ENCODE results near the gene PBRM1. TPM values are rescaled to one million over a fixed set of nuclear protein-coding genes. Genes with fewer than 3 reads are reported as not detected.

Gene PBRM1
- total and polyA plus RNA-seq, 7 donors, result 8.4 to 94.2 (median 82.8) TPM

- no peak overlapping the region for H3K4me3 ChIP-seq
- intact Hi-C loops (cut with DNase I), result no loop called here
- H3K27me3 ChIP-seq, result no peaks in the 10 kb centered on the region
- H3K36me3 ChIP-seq, result peaks cover 0 to 73% (median 37%) of the 10 kb centered on the region in 4 donors
- TF ChIP-seq EP300 (IDR thresholded peaks at IDR 0.05) (no peak), POLR2AphosphoS5 (IDR thresholded peaks at IDR 0.05) (no peak), POLR2A (IDR thresholded peaks at IDR 0.05) (no peak)
- TF ChIP-seq, protein P1, sequence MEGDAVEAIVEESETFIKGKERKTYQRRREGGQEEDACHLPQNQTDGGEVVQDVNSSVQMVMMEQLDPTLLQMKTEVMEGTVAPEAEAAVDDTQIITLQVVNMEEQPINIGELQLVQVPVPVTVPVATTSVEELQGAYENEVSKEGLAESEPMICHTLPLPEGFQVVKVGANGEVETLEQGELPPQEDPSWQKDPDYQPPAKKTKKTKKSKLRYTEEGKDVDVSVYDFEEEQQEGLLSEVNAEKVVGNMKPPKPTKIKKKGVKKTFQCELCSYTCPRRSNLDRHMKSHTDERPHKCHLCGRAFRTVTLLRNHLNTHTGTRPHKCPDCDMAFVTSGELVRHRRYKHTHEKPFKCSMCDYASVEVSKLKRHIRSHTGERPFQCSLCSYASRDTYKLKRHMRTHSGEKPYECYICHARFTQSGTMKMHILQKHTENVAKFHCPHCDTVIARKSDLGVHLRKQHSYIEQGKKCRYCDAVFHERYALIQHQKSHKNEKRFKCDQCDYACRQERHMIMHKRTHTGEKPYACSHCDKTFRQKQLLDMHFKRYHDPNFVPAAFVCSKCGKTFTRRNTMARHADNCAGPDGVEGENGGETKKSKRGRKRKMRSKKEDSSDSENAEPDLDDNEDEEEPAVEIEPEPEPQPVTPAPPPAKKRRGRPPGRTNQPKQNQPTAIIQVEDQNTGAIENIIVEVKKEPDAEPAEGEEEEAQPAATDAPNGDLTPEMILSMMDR (IDR thresholded peaks at IDR 0.05), result no peak
- no peak overlapping the region for H3K27ac ChIP-seq
- DNase-seq, result no peak
- no peaks in the 10 kb centered on the region for H3K9me3 ChIP-seq
- WGBS, 2 donors, result 86 to 91% methylated on average over 5 of the region's 5 CpGs
- peaks cover 0 to 15% (median 11%) of the 10 kb centered on the region in 4 donors for H3K4me1 ChIP-seq
Measured at GRCh38 chr3:52554026-52554755, 131.5 kb downstream of the PBRM1 start.

GRCh38 chr3:52552089-52552488, 133.6 kb downstream of the PBRM1 start:
- Histone ChIP-seq H3K4me3 (no peak overlapping the region), H3K36me3 (peaks cover 0 to 81% (median 37%) of the 10 kb centered on the region in 4 donors), H3K9me3 (no peaks in the 10 kb centered on the region), H3K4me1 (peaks cover 0 to 5% (median 0%) of the 10 kb centered on the region in 4 donors), H3K27me3 (no peaks in the 10 kb centered on the region), H3K27ac (no peak overlapping the region)
- DNase-seq, result no peak
- intact Hi-C loops (cut with DNase I), result no loop called here
- TF ChIP-seq POLR2AphosphoS5 (IDR thresholded peaks at IDR 0.05) (no peak), POLR2A (IDR thresholded peaks at IDR 0.05) (no peak), EP300 (IDR thresholded peaks at IDR 0.05) (no peak)
- TF ChIP-seq, protein P1 (IDR thresholded peaks at IDR 0.05), result no peak
- 74 to 81% methylated on average over 3 of the region's 3 CpGs for whole genome bisulfite sequencing, 2 donors

DNA sequence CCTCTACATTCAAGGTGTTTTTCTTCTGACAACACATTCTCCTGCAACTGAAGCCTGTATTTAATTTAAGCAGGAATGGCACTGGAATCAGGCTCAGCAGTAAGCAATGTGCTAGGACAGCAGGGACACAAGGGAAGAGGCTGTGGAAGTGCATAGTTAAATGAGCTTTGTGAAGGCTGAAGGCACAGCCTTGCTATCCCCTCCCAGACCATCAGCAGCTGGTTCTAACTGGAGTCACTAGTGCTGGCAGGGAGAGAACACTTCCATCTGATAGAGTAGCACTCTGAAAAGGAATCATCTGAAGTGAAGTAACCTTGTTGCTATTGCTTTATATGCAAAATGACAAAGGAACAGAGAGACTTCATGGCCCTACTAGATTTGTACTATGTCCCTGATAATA, 134.6 kb downstream of the PBRM1 start:
- DNase-seq, result no peak
- Histone ChIP-seq H3K27me3 (no peaks in the 10 kb centered on the region), H3K9me3 (no peaks in the 10 kb centered on the region), H3K4me3 (no peak overlapping the region), H3K36me3 (peaks cover 0 to 88% (median 37%) of the 10 kb centered on the region in 4 donors), H3K27ac (no peak overlapping the region), H3K4me1 (no peaks in the 10 kb centered on the region)
- intact Hi-C loops (cut with DNase I), result no loop called here
- TF ChIP-seq, protein P1 (IDR thresholded peaks at IDR 0.05), result no peak
- TF ChIP-seq POLR2A (IDR thresholded peaks at IDR 0.05) (no peak), EP300 (IDR thresholded peaks at IDR 0.05) (no peak), POLR2AphosphoS5 (IDR thresholded peaks at IDR 0.05) (no peak)

- no peaks in the 10 kb centered on the region for H3K27me3 ChIP-seq
- H3K36me3 ChIP-seq, result peaks cover 0 to 75% (median 28%) of the 10 kb centered on the region in 4 donors
- H3K9me3 ChIP-seq, result no peaks in the 10 kb centered on the region
- no peak for TF ChIP-seq EP300 (IDR thresholded peaks at IDR 0.05)
- no peak for TF ChIP-seq POLR2AphosphoS5 (IDR thresholded peaks at IDR 0.05)
- H3K4me1 ChIP-seq, result no peaks in the 10 kb centered on the region
- intact Hi-C loops (cut with DNase I), result no loop called here
- H3K4me3 ChIP-seq, result no peak overlapping the region
- H3K27ac ChIP-seq, result no peak overlapping the region
- WGBS, 2 donors, result 29 to 68% methylated on average over 2 of the region's 2 CpGs
- no peak for DNase-seq
Measured at GRCh38 chr3:52547143-52547542, 138.6 kb downstream of the PBRM1 start.

DNA sequence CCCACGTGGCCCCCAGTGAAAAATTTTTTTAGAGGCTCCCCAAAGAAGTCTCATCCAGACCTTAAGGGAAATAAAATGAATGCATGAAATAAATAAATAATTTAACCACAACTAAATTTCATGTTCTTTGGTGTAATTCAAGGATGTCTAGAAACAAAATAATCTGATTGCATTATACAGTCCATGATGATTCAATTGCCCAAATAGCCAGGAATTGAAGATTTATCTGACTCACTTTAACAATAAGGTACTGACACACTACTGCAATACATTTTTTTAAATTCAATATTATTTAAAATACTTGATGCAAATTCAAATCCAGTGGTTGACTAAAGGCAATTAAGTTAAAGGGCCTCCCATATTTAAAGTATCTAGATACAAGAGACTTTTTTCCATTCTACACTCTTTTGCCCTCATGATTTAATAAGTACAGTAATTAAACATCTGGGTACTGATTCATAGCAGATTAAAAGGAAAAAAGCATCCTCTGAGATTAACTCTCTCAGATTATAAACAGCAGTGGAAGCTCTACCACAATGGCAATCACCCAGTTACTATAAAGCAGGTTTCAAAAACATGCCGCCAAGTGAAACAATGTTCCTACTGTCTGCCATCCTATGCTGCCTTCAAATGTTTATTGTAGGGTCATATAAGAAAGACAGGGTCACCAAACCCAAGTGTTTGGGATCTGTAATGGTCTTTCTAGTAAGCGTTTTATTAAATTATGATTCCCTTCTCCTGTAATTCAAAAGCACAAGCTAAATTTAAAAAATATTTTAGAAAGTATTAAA, 139.4 kb downstream of the PBRM1 start:
- WGBS, 2 donors, result 28 to 68% methylated on average over 3 of the region's 3 CpGs
- DNase-seq, result no peak
- Histone ChIP-seq H3K36me3 (peaks cover 0 to 73% (median 22%) of the 10 kb centered on the region in 4 donors), H3K27me3 (no peaks in the 10 kb centered on the region), H3K27ac (no peak overlapping the region), H3K9me3 (no peaks in the 10 kb centered on the region), H3K4me3 (no peak overlapping the region), H3K4me1 (no peaks in the 10 kb centered on the region)
- intact Hi-C loops (cut with DNase I), result no loop called here
- TF ChIP-seq POLR2A (IDR thresholded peaks at IDR 0.05), result no peak
